GM19463 (cell line): ENCODE results near the gene ST3GAL4.
"Not testable (repeated sequence)": the region's sequence is repeated elsewhere in the genome, so short reads cannot be mapped to it uniquely, and the experiment has no call there.

ENCODE experiments used
- ATAC-seq: cut with Tn5 transposase; IDR thresholded peaks from one replicate; pipeline ENCODE4 v1.9.1; 2021; ENCODE audit warnings: mild to moderate bottlenecking, moderate library complexity; ENCODE audit not compliant: unreplicated experiment

ST3GAL4 gene

DNA sequence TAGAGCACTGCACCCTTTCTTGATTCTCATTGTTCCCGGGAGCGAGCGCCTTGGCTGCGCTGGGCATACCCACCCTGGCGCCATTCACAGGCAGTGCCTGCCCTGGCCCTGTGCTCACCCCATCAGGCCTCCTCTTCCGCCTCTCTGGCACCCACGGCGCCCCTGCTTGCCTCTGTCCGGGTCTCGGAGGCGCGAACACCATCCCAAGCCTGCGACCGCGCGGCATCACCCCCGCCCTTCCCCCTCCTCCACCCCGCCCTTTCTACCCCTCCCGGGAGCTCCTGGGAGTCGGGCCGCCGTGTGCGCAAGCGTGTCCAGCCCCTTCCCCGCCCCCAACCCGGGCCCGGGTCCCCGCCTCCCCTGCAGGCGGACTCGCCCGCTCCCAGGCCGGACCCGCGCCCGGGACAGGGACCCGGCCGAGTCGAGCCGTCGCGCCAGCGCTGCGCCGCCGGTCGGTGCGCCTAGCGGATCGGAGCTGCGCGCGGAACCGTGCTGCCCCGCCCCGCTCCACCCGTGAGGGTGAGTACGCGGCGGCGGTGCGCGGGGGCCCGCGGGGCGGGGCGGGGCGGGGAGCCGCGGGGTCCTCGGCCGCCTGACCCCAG is at the start of gene ST3GAL4:
Gene ST3GAL4 (plus strand): TSS at position 363 of the 602 bp plus-strand sequence. CDS start 50,470 bp downstream, outside the sequence.
- peak; percentile 68 for ATAC-seq

GRCh38 chr11:126305699-126306098 is 49.8 kb upstream of the ST3GAL4 start:
- peak; percentile 49 for ATAC-seq

DNA sequence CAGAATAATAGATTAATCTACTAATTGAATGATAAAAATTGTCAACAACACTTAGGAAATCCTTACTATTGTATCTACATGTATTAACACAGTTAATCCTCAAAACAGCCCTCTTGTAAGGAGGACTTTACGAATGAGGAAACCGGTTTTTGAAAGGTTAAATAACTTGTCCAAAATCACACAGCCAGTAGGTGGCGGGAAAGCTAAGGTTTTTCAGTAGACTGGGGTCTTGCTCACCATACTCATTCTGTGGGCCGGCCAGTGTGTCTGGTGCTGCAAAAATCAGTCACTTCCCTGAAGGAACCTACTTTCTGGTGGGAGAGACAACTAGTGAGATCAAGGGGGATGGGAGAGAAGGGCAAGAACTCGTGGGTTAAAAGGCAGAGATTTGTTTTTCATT is 47.8 kb upstream of the ST3GAL4 start:
- ATAC-seq: no peak

DNA sequence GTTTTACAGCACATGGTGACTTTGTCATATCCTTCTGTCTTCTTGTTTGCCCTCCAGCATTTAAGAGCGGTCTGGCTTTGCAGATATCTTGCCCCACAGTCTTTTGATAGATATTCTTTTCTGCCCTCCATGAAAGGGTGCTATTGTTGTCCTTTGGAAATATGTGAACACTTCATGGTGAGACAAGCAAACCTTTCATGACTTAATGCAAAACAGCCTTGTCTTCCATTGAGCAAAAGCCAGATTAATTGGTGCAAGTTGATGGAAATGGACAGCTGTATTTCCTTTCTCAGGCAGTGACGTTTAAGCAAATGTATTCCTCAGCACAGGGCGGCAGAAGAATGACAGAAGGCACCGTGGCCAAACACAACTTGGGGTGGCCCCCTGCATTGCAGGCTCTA is 47.2 kb upstream of the ST3GAL4 start:
- no peak for ATAC-seq

GRCh38 chr11:126308771-126309170 is 46.7 kb upstream of the ST3GAL4 start:
- ATAC-seq: not testable (repeated sequence)

- peak; percentile 30 for ATAC-seq
Observed at GRCh38 chr11:126310200-126310991, 45.1 kb upstream of the ST3GAL4 start.

DNA sequence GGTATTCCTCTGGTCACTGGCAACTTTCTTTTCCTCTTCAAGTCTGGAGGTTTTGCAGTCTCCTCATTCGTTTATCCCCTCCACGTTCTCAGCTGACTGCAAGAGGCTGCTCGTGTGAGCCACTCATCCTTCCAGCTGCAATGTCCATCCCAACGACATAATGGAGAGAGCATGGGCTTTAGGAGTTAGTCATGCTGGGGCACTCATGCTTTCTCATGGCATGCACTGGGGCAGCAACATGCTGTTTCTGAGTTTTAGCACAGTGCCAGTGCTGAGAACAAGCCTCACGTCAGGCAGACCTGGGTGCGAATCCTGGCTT is 44.5 kb upstream of the ST3GAL4 start:
- no peak for ATAC-seq

GRCh38 chr11:126311401-126312291 is 43.8 kb upstream of the ST3GAL4 start:
- ATAC-seq: peak; percentile 65

GRCh38 chr11:126312961-126313360 is 42.5 kb upstream of the ST3GAL4 start:
- no peak for ATAC-seq

DNA sequence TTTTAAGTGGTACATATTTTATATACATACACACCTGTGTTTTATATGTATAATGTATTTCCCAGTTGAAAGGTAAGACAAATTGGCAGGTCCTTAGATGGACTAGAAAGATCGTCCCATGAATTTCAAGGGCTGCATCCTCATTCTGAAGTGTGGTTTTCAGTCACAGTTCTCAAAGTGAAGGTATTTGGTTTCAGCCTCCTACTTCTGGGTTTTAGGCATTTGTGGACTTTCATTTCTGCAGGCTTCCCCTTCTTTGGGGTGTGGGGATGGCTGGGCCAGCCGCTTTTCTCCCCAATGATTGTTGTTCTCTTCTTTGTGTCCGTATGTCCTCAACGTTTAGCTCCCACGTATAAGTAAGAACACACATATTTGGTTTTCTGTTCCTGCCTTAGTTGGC is 41.7 kb upstream of the ST3GAL4 start:
- ATAC-seq: no peak

GRCh38 chr11:126317432-126317755 is 38.1 kb upstream of the ST3GAL4 start:
- ATAC-seq: no peak

GRCh38 chr11:126317756-126318573 is 37.5 kb upstream of the ST3GAL4 start:
- ATAC-seq: peak; percentile 28

DNA sequence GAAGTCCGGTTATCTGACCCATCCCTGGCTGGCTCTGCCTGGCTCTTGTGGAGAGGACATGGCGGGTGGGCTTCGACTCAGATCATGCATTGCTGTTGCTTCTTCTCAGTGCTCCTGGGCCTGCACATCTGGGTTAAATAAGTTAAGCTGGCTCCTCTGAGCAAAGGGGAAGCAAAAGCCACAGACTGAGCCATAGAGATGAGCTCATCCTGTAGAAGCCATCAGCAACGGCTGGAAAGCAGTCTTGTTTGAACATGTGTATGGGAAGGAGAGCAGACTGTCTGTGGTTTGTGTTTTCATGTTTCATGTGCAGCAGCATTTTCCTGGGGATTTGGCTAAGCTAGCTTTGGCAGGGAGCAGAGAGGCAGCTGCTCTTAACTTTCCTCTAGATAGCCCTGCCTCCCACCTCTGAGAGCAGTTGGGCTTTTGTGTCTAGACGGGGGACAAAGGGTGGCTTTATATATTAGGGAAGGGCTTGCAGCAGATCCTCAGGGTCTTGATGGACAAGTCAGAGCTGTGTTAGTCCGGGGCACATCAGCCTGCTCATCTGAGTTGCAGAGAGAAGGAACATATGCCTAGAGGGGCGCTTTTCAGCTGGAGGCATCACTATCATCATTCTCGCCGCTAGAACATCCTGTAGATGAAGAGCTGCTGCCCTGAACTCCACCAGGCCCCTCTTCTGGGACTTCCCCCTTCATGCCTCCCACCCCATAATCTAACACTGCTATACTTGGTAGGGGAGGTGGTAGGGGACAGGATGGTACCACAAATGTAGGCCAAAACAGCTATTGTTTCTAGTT is 36.7 kb upstream of the ST3GAL4 start:
- ATAC-seq: peak; percentile 93

DNA sequence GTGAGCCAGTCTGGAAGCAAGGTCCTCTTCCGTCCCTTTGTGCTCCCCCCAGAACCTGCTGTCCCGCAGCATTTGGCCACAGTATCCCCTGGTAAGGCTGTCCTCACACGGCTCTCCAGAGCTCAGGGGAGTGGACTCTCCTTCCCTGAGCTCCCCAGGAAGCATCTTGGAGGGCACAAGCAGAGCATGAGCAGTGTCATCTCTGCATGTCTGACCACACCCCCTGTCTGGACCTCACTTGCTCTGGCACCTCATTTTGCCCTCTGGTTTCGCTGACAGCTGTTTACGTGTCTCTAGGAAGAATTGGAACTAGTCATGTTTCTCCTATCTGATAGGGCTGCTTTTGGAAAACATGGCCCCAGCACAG is 36.1 kb upstream of the ST3GAL4 start:
- ATAC-seq: no peak

- ATAC-seq: no peak
Observed at GRCh38 chr11:126322996-126323395, 32.5 kb upstream of the ST3GAL4 start.

- no peak for ATAC-seq
Observed at GRCh38 chr11:126327281-126328000, 28.0 kb upstream of the ST3GAL4 start.

- no peak for ATAC-seq
Observed at GRCh38 chr11:126328001-126328390, 27.5 kb upstream of the ST3GAL4 start.

- no peak for ATAC-seq
Observed at GRCh38 chr11:126328444-126328843, 27.0 kb upstream of the ST3GAL4 start.

DNA sequence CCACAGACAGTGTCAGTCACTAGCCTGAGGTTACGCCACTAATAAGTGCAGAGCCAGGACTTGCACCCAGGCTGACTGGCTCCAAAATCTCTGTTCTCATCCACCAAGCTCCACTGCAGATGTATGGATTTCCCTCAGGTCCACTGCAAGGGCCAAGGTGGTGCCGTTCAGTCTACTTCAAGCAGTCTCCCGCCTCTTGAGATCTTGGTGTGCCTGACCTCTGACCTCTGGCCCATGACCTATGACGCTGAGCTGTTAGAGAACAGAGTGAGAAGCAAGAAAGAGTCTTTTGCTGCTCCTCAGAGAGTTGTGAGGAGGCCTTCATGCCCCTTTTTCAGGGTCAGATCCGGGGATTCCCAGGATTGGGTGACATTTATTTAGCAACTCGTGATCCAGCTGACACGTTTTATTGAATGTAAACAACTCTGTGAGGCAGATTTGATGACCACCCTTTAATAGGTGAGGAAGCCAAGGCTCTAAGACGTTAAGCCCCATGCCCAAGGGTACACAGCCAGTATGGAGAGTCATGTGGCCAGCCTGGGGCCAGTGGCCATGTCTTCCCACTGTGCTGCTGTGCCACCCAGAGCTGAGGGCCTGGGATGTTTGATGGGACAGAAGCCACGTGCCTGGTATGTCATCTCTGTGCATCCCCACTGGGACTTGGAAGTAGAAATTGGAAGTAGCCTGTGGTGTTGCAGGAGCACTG is 26.4 kb upstream of the ST3GAL4 start:
- no peak for ATAC-seq
